Fibroblast of lung (primary cell): Measurements from ENCODE around the gene SETDB1.

Experiments
- CTCF ChIP-seq, 2 donors: IDR thresholded peaks in 1 of 2; conservative IDR thresholded peaks in 1 of 2; 1 replicate in 1 of 2; 2 replicates in 1 of 2; pipeline ENCODE4 v1.5.1; 2011 to 2012; ENCODE audit warnings: low read length in 2 of 2, control low read depth in 1 of 2, inconsistent platforms in 1 of 2, low read depth in 1 of 2, mild to moderate bottlenecking in 1 of 2
- EZH2 ChIP-seq: IDR thresholded peaks from 2 replicates; pipeline ENCODE4 v1.5.1; 2012; ENCODE audit warnings: low read length, control low read depth, mild to moderate bottlenecking; ENCODE audit errors: missing control alignments

GRCh38 chr1:150881331-150882070, 44.7 kb upstream of the SETDB1 start:
- TF ChIP-seq CTCF (conservative IDR thresholded peaks at IDR 0.05 in 1 of 2, IDR thresholded peaks at IDR 0.05 in 1 of 2; ENCODE audit: low read depth in 1 of 2, low read length in 2 of 2), result no peak
- no peak for TF ChIP-seq EZH2
